Natural killer cell (primary cell): ENCODE results near the gene ZNF484. TPM values are rescaled to one million over a fixed set of nuclear protein-coding genes. Genes with fewer than 3 reads are reported as not detected.
A peak's percentile ranks its signal among the peaks of the same experiment; 100 is the strongest.
"Not testable (repeated sequence)": the region's sequence is repeated elsewhere in the genome, so short reads cannot be mapped to it uniquely, and the experiment has no call there.

Experiments used
- ATAC-seq, 3 donors: fragments of 150-1000 bp in 2 of 3; fragments of 200-7000 bp in 1 of 3; cut with Tn5 transposase; 1 replicate in 1 of 3; 2 replicates in 2 of 3; pipeline ENCODE4 v1.10.0; 2021; ENCODE audit warnings: mild to moderate bottlenecking in 2 of 3, moderate library complexity in 2 of 3
- DNase-seq, 2 donors: peaks; one replicate each; pipeline versions ENCODE4 v3.0.0 to v3.0.0-alpha.2; 2013 to 2021; ENCODE audit warnings: mixed read lengths in 1 of 2
- H3K27ac ChIP-seq: one replicate; pipeline ENCODE4 v1.5.1; 2013; ENCODE audit warnings: mild to moderate bottlenecking, low read length
- H3K27me3 ChIP-seq: one replicate; pipeline ENCODE4 v1.6.1; 2013; ENCODE audit warnings: low read length; ENCODE audit not compliant: control insufficient read depth, insufficient read depth
- H3K36me3 ChIP-seq: one replicate; pipeline ENCODE4 v1.6.1; 2013; ENCODE audit warnings: low read length; ENCODE audit not compliant: control insufficient read depth, insufficient read depth
- H3K4me1 ChIP-seq: one replicate; pipeline ENCODE4 v1.6.1; 2013; ENCODE audit warnings: low read length; ENCODE audit not compliant: control insufficient read depth, insufficient read depth
- H3K4me3 ChIP-seq: one replicate; pipeline ENCODE4 v1.5.1; 2013; ENCODE audit warnings: low read length
- H3K9me3 ChIP-seq: one replicate; pipeline ENCODE4 v1.6.1; 2013; ENCODE audit warnings: low read length; ENCODE audit not compliant: control insufficient read depth, insufficient read depth
- H3K27ac Mint-ChIP-seq, 2 donors: one replicate each; pipeline ENCODE4 v1.8.0; 2022; ENCODE audit warnings: mild to moderate bottlenecking in 2 of 2, mixed read lengths in 2 of 2, moderate library complexity in 1 of 2
- H3K27me3 Mint-ChIP-seq, 2 donors: one replicate each; pipeline ENCODE4 v1.8.0; 2022; ENCODE audit warnings: low read depth in 2 of 2, mixed read lengths in 2 of 2
- H3K36me3 Mint-ChIP-seq: one replicate; pipeline ENCODE4 v1.8.0; 2022; ENCODE audit warnings: mixed read lengths
- H3K4me1 Mint-ChIP-seq, 2 donors: one replicate each; pipeline ENCODE4 v1.8.0; 2022; ENCODE audit warnings: mixed read lengths in 2 of 2
- H3K4me3 Mint-ChIP-seq: one replicate; pipeline ENCODE4 v1.8.0; 2022; ENCODE audit warnings: mild to moderate bottlenecking, moderate library complexity, mixed read lengths
- H3K9me3 Mint-ChIP-seq, 2 donors: one replicate each; pipeline ENCODE4 v1.8.0; 2022; ENCODE audit warnings: mixed read lengths in 2 of 2
- WGBS: methylation state at CpG from one replicate; pipeline ENCODE4 v1.1.7; 2013; ENCODE audit warnings: missing lambda C conversion rate; ENCODE audit not compliant: insufficient coverage; 5-methylcytosine and 5-hydroxymethylcytosine counted together
- intact Hi-C: fragments of 100-400 bp; cut with micrococcal nuclease; formaldehyde crosslinking; loops from one replicate; pipeline ENCODE4 v1.14.2; 2022
- total RNA-seq, 4 donors: library from RNA; stranded (reverse); fragments of 120-200 nt in 1 of 4; gene quantifications; one replicate each; pipeline versions ENCODE4 v1.2.3 to v1.2.4, GENCODE V29; 2013 to 2022
- TF ChIP-seq, protein P1 (sequence below): fragments of 200-600 bp; IDR thresholded peaks from one replicate; pipeline ENCODE4 v1.8.0; 2022; ENCODE audit warnings: antibody characterized with exemption

ZNF484 gene
- total RNA-seq, 3 donors from 2014 or later (not counting 1 experiment from before 2014, with no cell fraction given) = 14.1 to 19.5 (median 16.2) TPM

DNA sequence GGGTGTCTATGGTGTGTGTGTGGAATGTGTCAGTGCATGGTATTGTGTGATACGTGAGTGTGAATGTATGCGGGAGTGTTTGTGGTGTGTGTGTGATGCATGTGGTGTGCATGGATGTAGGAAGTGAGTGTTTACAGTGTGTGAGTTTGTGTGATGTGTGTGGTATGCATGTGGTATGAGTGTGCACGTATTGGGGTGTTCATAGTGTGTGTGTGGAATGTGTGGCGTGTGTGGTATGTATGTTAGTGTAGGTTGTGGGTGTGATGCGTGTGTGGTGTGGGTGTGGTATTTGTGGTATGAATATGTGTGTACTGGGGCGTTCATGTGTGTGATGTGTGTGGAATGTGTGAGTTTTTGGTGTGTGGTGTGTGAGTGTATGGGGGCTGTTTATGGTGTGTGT lies 73.1 kb downstream of the ZNF484 start:
- ATAC-seq = no peak
- intact Hi-C loops = no loop called here
- no peaks in the 10 kb centered on the region for H3K9me3 ChIP-seq
- H3K4me1 ChIP-seq = peaks cover 26% of the 10 kb centered on the region
- peaks cover 7 to 13% of the 10 kb centered on the region in 2 donors for H3K4me1 Mint-ChIP-seq
- H3K27me3 Mint-ChIP-seq = peaks cover 11 to 17% of the 10 kb centered on the region in 2 donors
- H3K4me3 ChIP-seq = no peak overlapping the region
- peaks cover 34% of the 10 kb centered on the region for H3K27me3 ChIP-seq
- no peak overlapping the region for H3K27ac ChIP-seq
- no peak overlapping the region for H3K27ac Mint-ChIP-seq
- no peak overlapping the region for H3K4me3 Mint-ChIP-seq
- H3K36me3 Mint-ChIP-seq = no peaks in the 10 kb centered on the region
- WGBS = 81% methylated on average over 6 of the region's 6 CpGs
- H3K9me3 Mint-ChIP-seq = no peaks in the 10 kb centered on the region
- DNase-seq = no peak
- H3K36me3 ChIP-seq = no peaks in the 10 kb centered on the region
- TF ChIP-seq, protein P1, sequence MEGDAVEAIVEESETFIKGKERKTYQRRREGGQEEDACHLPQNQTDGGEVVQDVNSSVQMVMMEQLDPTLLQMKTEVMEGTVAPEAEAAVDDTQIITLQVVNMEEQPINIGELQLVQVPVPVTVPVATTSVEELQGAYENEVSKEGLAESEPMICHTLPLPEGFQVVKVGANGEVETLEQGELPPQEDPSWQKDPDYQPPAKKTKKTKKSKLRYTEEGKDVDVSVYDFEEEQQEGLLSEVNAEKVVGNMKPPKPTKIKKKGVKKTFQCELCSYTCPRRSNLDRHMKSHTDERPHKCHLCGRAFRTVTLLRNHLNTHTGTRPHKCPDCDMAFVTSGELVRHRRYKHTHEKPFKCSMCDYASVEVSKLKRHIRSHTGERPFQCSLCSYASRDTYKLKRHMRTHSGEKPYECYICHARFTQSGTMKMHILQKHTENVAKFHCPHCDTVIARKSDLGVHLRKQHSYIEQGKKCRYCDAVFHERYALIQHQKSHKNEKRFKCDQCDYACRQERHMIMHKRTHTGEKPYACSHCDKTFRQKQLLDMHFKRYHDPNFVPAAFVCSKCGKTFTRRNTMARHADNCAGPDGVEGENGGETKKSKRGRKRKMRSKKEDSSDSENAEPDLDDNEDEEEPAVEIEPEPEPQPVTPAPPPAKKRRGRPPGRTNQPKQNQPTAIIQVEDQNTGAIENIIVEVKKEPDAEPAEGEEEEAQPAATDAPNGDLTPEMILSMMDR = no peak

DNA sequence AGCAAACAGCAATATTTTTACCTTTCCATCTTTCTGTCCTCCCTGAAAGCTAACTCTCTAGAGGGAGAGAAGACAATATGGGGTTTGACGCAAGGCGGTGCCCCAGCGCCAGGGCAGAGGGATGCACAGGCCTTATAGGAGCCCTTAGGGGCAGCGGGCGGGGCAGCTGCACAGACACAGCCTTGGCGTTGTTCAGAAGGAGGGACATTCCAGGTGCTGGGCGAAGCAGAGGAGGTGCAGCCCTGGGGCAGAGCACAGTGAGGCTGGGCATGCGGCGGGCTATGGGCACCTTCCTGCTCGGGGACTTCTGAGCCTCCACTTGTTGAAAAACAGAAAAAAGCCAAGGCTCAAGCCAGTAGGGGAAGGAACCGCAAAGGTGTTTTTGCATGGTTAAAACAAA lies 79.5 kb downstream of the ZNF484 start:
- Histone ChIP-seq H3K27me3 (peaks cover 4% of the 10 kb centered on the region), H3K4me3 (no peak overlapping the region), H3K36me3 (no peaks in the 10 kb centered on the region), H3K9me3 (no peaks in the 10 kb centered on the region), H3K27ac (no peak overlapping the region), H3K4me1 (no peaks in the 10 kb centered on the region)
- 95% methylated on average over 11 of the region's 11 CpGs for WGBS
- H3K9me3 Mint-ChIP-seq = no peaks in the 10 kb centered on the region
- H3K4me3 Mint-ChIP-seq = no peak overlapping the region
- no peak for ATAC-seq
- TF ChIP-seq, protein P1 = no peak
- DNase-seq = no peak
- H3K36me3 Mint-ChIP-seq = no peaks in the 10 kb centered on the region
- intact Hi-C loops = no loop called here
- H3K27me3 Mint-ChIP-seq = peaks cover 21 to 22% of the 10 kb centered on the region in 2 donors
- H3K27ac Mint-ChIP-seq = no peak overlapping the region
- no peaks in the 10 kb centered on the region for H3K4me1 Mint-ChIP-seq

DNA sequence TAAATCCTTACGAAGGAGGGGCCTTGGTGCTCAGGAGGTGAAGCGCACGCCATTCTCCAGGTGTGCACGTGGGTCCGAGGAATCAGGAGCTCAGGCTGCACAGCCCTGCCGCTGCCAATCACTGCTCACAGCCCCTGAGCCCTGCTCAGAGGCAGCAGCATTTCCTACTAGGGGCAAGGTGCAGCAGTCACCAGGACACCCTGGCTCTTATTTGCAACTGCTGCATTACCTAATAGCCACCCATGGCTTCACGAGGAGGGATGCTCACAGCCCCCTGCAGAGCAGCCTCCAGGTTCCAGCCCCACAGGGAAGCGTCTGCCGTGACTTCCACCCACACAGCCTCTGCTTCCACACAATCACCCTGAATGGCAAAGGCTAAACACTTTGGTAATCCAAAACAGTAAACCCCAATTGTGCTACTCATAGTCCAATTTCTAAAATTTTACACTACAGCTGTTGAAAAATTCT lies 81.5 kb downstream of the ZNF484 start:
- H3K9me3 Mint-ChIP-seq, intact Hi-C loops, H3K4me1 ChIP-seq, H3K9me3 ChIP-seq, H3K36me3 ChIP-seq, H3K4me1 Mint-ChIP-seq, H3K27me3 ChIP-seq, DNase-seq, H3K4me3 Mint-ChIP-seq, H3K36me3 Mint-ChIP-seq, H3K27ac ChIP-seq, H3K4me3 ChIP-seq, H3K27ac Mint-ChIP-seq: not testable (repeated sequence)
- peak in 1 of 3 donors; percentile 27 for ATAC-seq
- peaks cover 24 to 25% of the 10 kb centered on the region in 2 donors for H3K27me3 Mint-ChIP-seq
- 85% methylated on average over 9 of the region's 9 CpGs for WGBS

DNA sequence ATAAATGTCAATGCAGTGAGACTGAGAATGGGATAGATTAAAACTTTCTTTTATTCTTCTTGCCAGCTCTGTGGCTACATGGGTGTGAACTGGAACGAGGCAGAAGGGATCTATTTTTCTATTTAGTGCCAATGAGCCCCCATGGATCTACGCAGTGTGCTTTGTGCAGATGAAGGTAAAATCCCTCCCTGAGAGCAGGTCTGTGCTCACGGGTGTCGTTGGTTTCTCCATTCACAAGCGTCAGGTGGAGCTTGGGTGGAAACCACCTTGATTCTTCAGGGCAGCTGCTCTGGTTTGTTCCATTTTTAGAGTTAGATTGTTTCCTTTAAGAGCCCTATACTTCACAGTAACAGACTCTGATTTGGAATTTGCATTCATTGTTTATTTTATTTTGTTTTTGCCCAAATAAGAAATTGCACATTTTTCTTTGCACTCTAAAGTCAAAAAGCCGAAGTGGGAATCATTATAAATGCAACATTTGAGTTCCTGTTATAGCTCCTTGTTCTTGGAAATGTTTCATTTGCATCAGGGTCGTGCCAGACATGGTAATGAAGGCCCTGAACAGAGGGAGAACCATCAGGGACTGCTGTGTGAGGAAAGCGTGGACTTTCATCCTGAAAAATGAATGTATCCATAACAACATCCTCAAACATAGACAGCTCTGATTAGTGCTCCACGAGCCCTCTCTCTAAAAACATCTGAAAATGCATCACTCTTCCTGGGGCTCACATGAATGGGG lies 82.1 kb downstream of the ZNF484 start:
- Histone ChIP-seq H3K27me3 (peaks cover 4% of the 10 kb centered on the region), H3K36me3 (no peaks in the 10 kb centered on the region), H3K4me1 (no peaks in the 10 kb centered on the region), H3K27ac (no peak overlapping the region), H3K9me3 (no peaks in the 10 kb centered on the region), H3K4me3 (no peak overlapping the region)
- intact Hi-C loops = no loop called here
- Mint-ChIP-seq H3K4me3 (no peak overlapping the region), H3K4me1 (peaks cover 4% of the 10 kb centered on the region in 2 donors), H3K9me3 (no peaks in the 10 kb centered on the region), H3K27me3 (peaks cover 30% of the 10 kb centered on the region in 2 donors), H3K36me3 (no peaks in the 10 kb centered on the region), H3K27ac (no peak overlapping the region)
- TF ChIP-seq, protein P1 = no peak
- ATAC-seq (no peak), DNase-seq (no peak)
- WGBS = 75% methylated on average over 9 of the region's 9 CpGs

Other genes starting within 250 kb of the ZNF484 start
- gene IPPK, start 207.9 kb downstream of the ZNF484 start, total RNA-seq = 1 to 10 TPM; 4.9 to 9.2 (median 6.7) TPM
- gene BICD2, start 113.2 kb downstream of the ZNF484 start, total RNA-seq = 10 to 100 TPM; 27.0 to 39.7 (median 39.7) TPM
- 100 to 1,000 TPM; 133 to 204 (median 193) TPM for gene FGD3, start 69.5 kb upstream of the ZNF484 start, total RNA-seq
- gene SUSD3, start 180.7 kb upstream of the ZNF484 start, total RNA-seq = 1 to 10 TPM; 1.2 to 2.1 (median 1.8) TPM
- 10 to 100 TPM; 30.7 to 49.1 (median 42.6) TPM for gene CARD19, start 218.2 kb upstream of the ZNF484 start, total RNA-seq